ENCODE measurements around the gene PLEKHB2.

GRCh38 chr2:131056204-131056931 is 48.8 kb upstream of the PLEKHB2 start:
- TF ChIP-seq CTCF (IDR thresholded peaks at IDR 0.05) (no peak), POLR2A (IDR thresholded peaks at IDR 0.05) (no peak)

Data from testis (tissue), 2 donors.